IMR-90 (cell line): ENCODE data around the gene RNF181. TPM values are rescaled to one million over a fixed set of nuclear protein-coding genes. Genes with fewer than 3 reads are reported as not detected.

Experiments
- ATAC-seq: fragments of 200-7000 bp; cut with Tn5 transposase; 2 replicates; pipeline ENCODE4 v1.9.1; 2020; ENCODE audit warnings: low read depth, mild to moderate bottlenecking, moderate library complexity
- BruUV-seq: library from RNA; stranded (reverse); fragments of 400-500 nt; replicated peaks from 2 replicates; lab custom pipeline; 2021; lab: Mats Ljungman, UMichigan
- CTCF ChIA-PET: fragments of 300-600 bp; formaldehyde crosslinking; extraction: SDS; loops from one replicate; lab custom pipeline; 2021; ENCODE audit warnings: antibody characterized with exemption; lab: Yijun Ruan, JAX
- POLR2A ChIA-PET: fragments of 300-600 bp; sonication (Branson Sonifier 250); formaldehyde crosslinking; loops from one replicate; lab custom pipeline; 2022; ENCODE audit warnings: antibody characterized with exemption; ENCODE audit not compliant: unreplicated experiment; lab: Charles Lee
- DNase-seq: peaks from one replicate; pipeline ENCODE4 v3.0.0; 2013
- H2AFZ ChIP-seq: replicated peaks from 2 replicates; pipeline ENCODE3; 2013; ENCODE audit warnings: low read length, mild to moderate bottlenecking; ENCODE audit not compliant: poor library complexity
- H2AK5ac ChIP-seq: 2 replicates; pipeline ENCODE4 v1.6.1; 2013; ENCODE audit warnings: low read depth, low read length, inconsistent platforms
- H2AK9ac ChIP-seq: replicated peaks from 2 replicates; pipeline ENCODE3; 2013; ENCODE audit warnings: mild to moderate bottlenecking, low read depth, low read length, moderate library complexity; ENCODE audit not compliant: poor library complexity
- H2BK120ac ChIP-seq: 2 replicates; pipeline ENCODE4 v1.6.1; 2013; ENCODE audit warnings: low read depth, low read length, inconsistent platforms
- H2BK15ac ChIP-seq: 3 replicates; pipeline ENCODE4 v1.6.1; 2013; ENCODE audit warnings: low read depth, low read length, inconsistent platforms
- H2BK20ac ChIP-seq: 2 replicates; pipeline ENCODE4 v1.6.1; 2013; ENCODE audit warnings: low read depth, mild to moderate bottlenecking, inconsistent platforms, low read length, moderate library complexity
- H2BK5ac ChIP-seq: 2 replicates; pipeline ENCODE4 v1.6.1; 2013; ENCODE audit warnings: mild to moderate bottlenecking, low read depth, low read length, inconsistent platforms; ENCODE audit not compliant: poor library complexity, severe bottlenecking
- H3K14ac ChIP-seq: replicated peaks from 2 replicates; pipeline ENCODE4 v1.6.1; 2013; ENCODE audit warnings: low read depth, low read length, inconsistent platforms
- H3K18ac ChIP-seq: 2 replicates; pipeline ENCODE4 v1.6.1; 2013; ENCODE audit warnings: low read depth, low read length, control low read depth
- H3K23ac ChIP-seq: 2 replicates; pipeline ENCODE4 v1.6.1; 2013; ENCODE audit warnings: low read depth, low read length, inconsistent platforms
- H3K27ac ChIP-seq: 2 replicates; pipeline ENCODE4 v1.5.1; 2013; ENCODE audit warnings: mild to moderate bottlenecking, control low read depth, low read length; ENCODE audit not compliant: insufficient read depth
- H3K27me3 ChIP-seq: 2 replicates; pipeline ENCODE4 v1.6.1; 2013; ENCODE audit warnings: low read length; ENCODE audit not compliant: control insufficient read depth, insufficient read depth
- H3K36me3 ChIP-seq: 2 replicates; pipeline ENCODE4 v1.6.1; 2013; ENCODE audit warnings: low read length, mixed read lengths; ENCODE audit not compliant: control insufficient read depth, insufficient read depth
- H3K4ac ChIP-seq: 2 replicates; pipeline ENCODE4 v1.6.1; 2013; ENCODE audit warnings: low read depth, low read length, inconsistent platforms
- H3K4me1 ChIP-seq: 2 replicates; pipeline ENCODE4 v1.6.1; 2013; ENCODE audit warnings: low read length, mixed read lengths; ENCODE audit not compliant: control insufficient read depth, insufficient read depth
- H3K4me2 ChIP-seq: 2 replicates; pipeline ENCODE4 v1.6.1; 2013; ENCODE audit warnings: low read depth, mild to moderate bottlenecking, control low read depth, low read length, moderate library complexity
- H3K4me3 ChIP-seq: 2 replicates; pipeline ENCODE4 v1.5.1; 2013; ENCODE audit warnings: low read depth, mild to moderate bottlenecking, control low read depth, low read length, moderate library complexity; ENCODE audit not compliant: insufficient read depth
- H3K56ac ChIP-seq: 2 replicates; pipeline ENCODE4 v1.6.1; 2013; ENCODE audit warnings: low read length, inconsistent platforms; ENCODE audit not compliant: insufficient read depth; ENCODE audit errors: extremely low read depth
- H3K79me1 ChIP-seq, 2 experiments: 2 replicates each; pipeline ENCODE4 v1.6.1; 2013; ENCODE audit warnings: low read length in 2 of 2, inconsistent platforms in 1 of 2, low read depth in 1 of 2
- H3K9ac ChIP-seq: 2 replicates; pipeline ENCODE4 v1.6.1; 2013; ENCODE audit warnings: low read depth, low read length, control low read depth
- H3K9me1 ChIP-seq: 2 replicates; pipeline ENCODE4 v1.6.1; 2013; ENCODE audit warnings: low read length, inconsistent platforms; ENCODE audit not compliant: insufficient read depth
- H3K9me3 ChIP-seq: 2 replicates; pipeline ENCODE4 v1.6.1; 2013; ENCODE audit warnings: low read length; ENCODE audit not compliant: control insufficient read depth, insufficient read depth
- H4K20me1 ChIP-seq: 2 replicates; pipeline ENCODE4 v1.6.1; 2013; ENCODE audit warnings: low read length, inconsistent platforms; ENCODE audit not compliant: insufficient read depth
- H4K5ac ChIP-seq: 2 replicates; pipeline ENCODE4 v1.6.1; 2013; ENCODE audit warnings: mild to moderate bottlenecking, low read depth, low read length, control low read depth
- H4K8ac ChIP-seq, 2 experiments: 2 replicates each; pipeline ENCODE4 v1.6.1; 2013; ENCODE audit warnings: low read depth in 2 of 2, low read length in 2 of 2, control low read depth in 1 of 2, inconsistent platforms in 1 of 2
- H4K91ac ChIP-seq: 2 replicates; pipeline ENCODE4 v1.6.1; 2013; ENCODE audit warnings: low read depth, low read length, inconsistent platforms; ENCODE audit not compliant: insufficient read depth
- BHLHE40 ChIP-seq: fragments of 150-350 bp; IDR thresholded peaks from 2 replicates; pipeline ENCODE4 v1.6.1; 2016; ENCODE audit warnings: mild to moderate bottlenecking, low read depth, low read length
- CEBPB ChIP-seq: IDR thresholded peaks from 2 replicates; pipeline ENCODE4 v1.6.1; 2012; ENCODE audit warnings: low read depth, low read length, improper control_type of control experiment
- CTCF ChIP-seq: conservative IDR thresholded peaks from 2 replicates; pipeline ENCODE4 v1.5.1; 2012; ENCODE audit warnings: mild to moderate bottlenecking, low read depth, low read length, improper control_type of control experiment
- FOS ChIP-seq: fragments of 150-350 bp; IDR thresholded peaks from 2 replicates; pipeline ENCODE4 v1.6.1; 2016; ENCODE audit warnings: low read depth, low read length
- MAFK ChIP-seq: IDR thresholded peaks from 2 replicates; pipeline ENCODE4 v1.6.1; 2012; ENCODE audit warnings: low read depth, low read length, improper control_type of control experiment
- MAZ ChIP-seq: IDR thresholded peaks from 2 replicates; pipeline ENCODE4 v1.6.1; 2012; ENCODE audit warnings: low read depth, mild to moderate bottlenecking, low read length, improper control_type of control experiment, moderate library complexity, borderline replicate concordance
- MXI1 ChIP-seq: IDR thresholded peaks from 2 replicates; pipeline ENCODE4 v1.6.1; 2012; ENCODE audit warnings: low read depth, mild to moderate bottlenecking, low read length, moderate library complexity, borderline replicate concordance
- NFE2L2 ChIP-seq: fragments of 150-350 bp; IDR thresholded peaks from 2 replicates; pipeline ENCODE4 v1.6.1; 2016; ENCODE audit warnings: low read depth, mild to moderate bottlenecking, low read length
- RAD21 ChIP-seq: IDR thresholded peaks from 2 replicates; pipeline ENCODE4 v1.6.1; 2012; ENCODE audit warnings: low read length, improper control_type of control experiment
- RCOR1 ChIP-seq: IDR thresholded peaks from 2 replicates; pipeline ENCODE4 v1.6.1; 2012; ENCODE audit warnings: mild to moderate bottlenecking, low read length, improper control_type of control experiment; ENCODE audit not compliant: insufficient replicate concordance
- RFX5 ChIP-seq: IDR thresholded peaks from 2 replicates; pipeline ENCODE4 v1.8.0; 2012; ENCODE audit warnings: low read depth, mild to moderate bottlenecking, low read length, moderate library complexity
- SMC3 ChIP-seq: fragments of 150-350 bp; IDR thresholded peaks from 2 replicates; pipeline ENCODE4 v1.6.1; 2016; ENCODE audit warnings: low read depth, mild to moderate bottlenecking, antibody characterized with exemption, low read length, moderate library complexity
- USF2 ChIP-seq: fragments of 150-350 bp; IDR thresholded peaks from 2 replicates; pipeline ENCODE4 v1.6.1; 2017; ENCODE audit warnings: mild to moderate bottlenecking, antibody characterized with exemption, low read length, low read depth
- WGBS, 2 experiments: methylation state at CpG; one replicate each; pipeline versions ENCODE4 v1.1.5 to v1.1.7; 2013; ENCODE audit warnings: missing lambda C conversion rate in 2 of 2; ENCODE audit not compliant: insufficient read length in 1 of 2; ENCODE audit errors: extremely low coverage in 2 of 2; 5-methylcytosine and 5-hydroxymethylcytosine counted together
- dilution Hi-C: fragments of 300-500 bp; cut with HindIII; formaldehyde crosslinking; loops from one replicate; pipeline ENCODE4 v1.14.3; 2018; ENCODE audit warnings: low sequenced_read_pairs; ENCODE audit not compliant: unreplicated experiment
- in situ Hi-C: fragments of 300-500 bp; cut with MboI; formaldehyde crosslinking; loops from 3 replicates; pipeline ENCODE4 v1.14.3; 2019; ENCODE audit warnings: low sequenced_read_pairs, inconsistent platforms, mixed read lengths
- intact Hi-C: fragments of 100-400 bp; cut with micrococcal nuclease; formaldehyde crosslinking; loops from 2 replicates; pipeline ENCODE4 v1.10.0; 2022
- polyA plus RNA-seq, 3 experiments: library from polyadenylated mRNA; depleted of rRNA; stranded (reverse); fragments of >200 nt; gene quantifications; 2 replicates each; pipeline ENCODE4 v1.2.3, GENCODE V29; 2012; ENCODE audit warnings: low replicate concordance in 1 of 3
- total RNA-seq: library from RNA; depleted of rRNA; stranded (reverse); fragments of >200 nt; gene quantifications from 2 replicates; pipeline ENCODE4 v1.2.3, GENCODE V29; 2012

RNF181 gene
- total and polyA plus RNA-seq, 2 of the 4 experiments (the other 2 are of a cell fraction), result 438 to 498 TPM

GRCh38 chr2:85580206-85580605 is 15.3 kb upstream of the RNF181 start:
- ATAC-seq (no peak), DNase-seq (no peak)
- Histone ChIP-seq H3K36me3 (no peaks in the 10 kb centered on the region), H3K4ac (no peak overlapping the region), H4K91ac (no peak overlapping the region), H2BK5ac (no peak overlapping the region), H2AFZ (no peak overlapping the region), H3K14ac (no peak overlapping the region), H3K23ac (no peak overlapping the region), H2BK15ac (no peak overlapping the region), H3K4me2 (no peak overlapping the region), H4K8ac (no peak overlapping the region), H2BK120ac (no peak overlapping the region), H3K27me3 (no peaks in the 10 kb centered on the region), H2BK20ac (no peak overlapping the region), H3K4me3 (no peak overlapping the region), H3K79me1 (peaks cover 0 to 12% of the 10 kb centered on the region in 2 experiments; a peak in 2 of 4 replicates), H3K27ac (no peak overlapping the region), H3K9me3 (no peaks in the 10 kb centered on the region), H3K9me1 (peaks cover 14% of the 10 kb centered on the region), H3K9ac (no peak overlapping the region), H3K4me1 (peaks cover 29% of the 10 kb centered on the region), H3K18ac (no peak overlapping the region), H2AK5ac (no peak overlapping the region), H2AK9ac (no peak overlapping the region), H4K20me1 (no peaks in the 10 kb centered on the region), H3K56ac (no peak overlapping the region), H4K5ac (no peak overlapping the region)
- dilution Hi-C loops (no loop called here), intact Hi-C loops (no loop called here), in situ Hi-C loops (no loop called here)
- TF ChIP-seq MXI1, result no peak
- no peak for TF ChIP-seq USF2
- TF ChIP-seq MAZ, result no peak
- TF ChIP-seq RFX5, result no peak
- no peak for TF ChIP-seq RAD21
- TF ChIP-seq BHLHE40, result no peak
- TF ChIP-seq CTCF, result no peak
- TF ChIP-seq RCOR1, result no peak
- no peak for TF ChIP-seq FOS
- no peak for TF ChIP-seq NFE2L2
- no peak for TF ChIP-seq SMC3
- TF ChIP-seq CEBPB, result no peak
- no peak for TF ChIP-seq MAFK
- CTCF ChIA-PET, result no interaction called here
- POLR2A ChIA-PET, result no interaction called here
- no TSS peak for BruUV-seq
- WGBS, 2 experiments, result no CpG with 5 or more reads among the region's 3 CpGs
